Epithelial cell of esophagus (primary cell): ENCODE results near the gene NELL2.
A peak's percentile ranks its signal among the peaks of the same experiment; 100 is the strongest.

Experiments used
- DNase-seq: peaks from one replicate; pipeline ENCODE4 v3.0.0; 2010; ENCODE audit warnings: low read depth
- H3K4me3 ChIP-seq: 2 replicates; pipeline ENCODE4 v1.5.1; 2011; ENCODE audit warnings: mild to moderate bottlenecking, low read length, control low read depth
- TF ChIP-seq, protein P1 (sequence below): IDR thresholded peaks from 2 replicates; pipeline ENCODE4 v1.5.1; 2011; ENCODE audit warnings: low read depth, mild to moderate bottlenecking, low read length, control low read depth, inconsistent platforms; ENCODE audit not compliant: insufficient read depth; ENCODE audit errors: missing control alignments

Gene NELL2

GRCh38 chr12:44738051-44738450 lies 138.1 kb downstream of the NELL2 start:
- no peak overlapping the region for H3K4me3 ChIP-seq
- DNase-seq: no peak
- TF ChIP-seq, protein P1, sequence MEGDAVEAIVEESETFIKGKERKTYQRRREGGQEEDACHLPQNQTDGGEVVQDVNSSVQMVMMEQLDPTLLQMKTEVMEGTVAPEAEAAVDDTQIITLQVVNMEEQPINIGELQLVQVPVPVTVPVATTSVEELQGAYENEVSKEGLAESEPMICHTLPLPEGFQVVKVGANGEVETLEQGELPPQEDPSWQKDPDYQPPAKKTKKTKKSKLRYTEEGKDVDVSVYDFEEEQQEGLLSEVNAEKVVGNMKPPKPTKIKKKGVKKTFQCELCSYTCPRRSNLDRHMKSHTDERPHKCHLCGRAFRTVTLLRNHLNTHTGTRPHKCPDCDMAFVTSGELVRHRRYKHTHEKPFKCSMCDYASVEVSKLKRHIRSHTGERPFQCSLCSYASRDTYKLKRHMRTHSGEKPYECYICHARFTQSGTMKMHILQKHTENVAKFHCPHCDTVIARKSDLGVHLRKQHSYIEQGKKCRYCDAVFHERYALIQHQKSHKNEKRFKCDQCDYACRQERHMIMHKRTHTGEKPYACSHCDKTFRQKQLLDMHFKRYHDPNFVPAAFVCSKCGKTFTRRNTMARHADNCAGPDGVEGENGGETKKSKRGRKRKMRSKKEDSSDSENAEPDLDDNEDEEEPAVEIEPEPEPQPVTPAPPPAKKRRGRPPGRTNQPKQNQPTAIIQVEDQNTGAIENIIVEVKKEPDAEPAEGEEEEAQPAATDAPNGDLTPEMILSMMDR: no peak

DNA sequence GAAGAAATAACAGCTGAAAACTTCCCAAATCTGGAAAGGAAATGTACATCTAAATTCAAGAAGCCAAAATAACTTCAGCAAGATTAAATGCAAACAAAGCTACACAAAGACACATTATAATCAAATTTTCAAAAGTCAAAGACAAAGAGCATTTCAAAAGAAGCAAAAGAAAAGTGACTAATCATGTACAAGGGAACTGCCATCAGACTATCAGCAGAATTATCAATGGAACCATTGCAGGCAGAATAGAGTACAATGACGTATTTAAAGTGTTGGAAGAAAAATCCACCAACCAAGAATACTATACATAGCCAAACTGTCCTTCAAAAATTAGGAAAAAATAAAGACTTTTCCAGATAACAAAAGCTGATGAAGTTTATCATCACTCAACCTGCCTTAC lies 147.5 kb downstream of the NELL2 start:
- no peak overlapping the region for H3K4me3 ChIP-seq
- DNase-seq: no peak
- TF ChIP-seq, protein P1: no peak

DNA sequence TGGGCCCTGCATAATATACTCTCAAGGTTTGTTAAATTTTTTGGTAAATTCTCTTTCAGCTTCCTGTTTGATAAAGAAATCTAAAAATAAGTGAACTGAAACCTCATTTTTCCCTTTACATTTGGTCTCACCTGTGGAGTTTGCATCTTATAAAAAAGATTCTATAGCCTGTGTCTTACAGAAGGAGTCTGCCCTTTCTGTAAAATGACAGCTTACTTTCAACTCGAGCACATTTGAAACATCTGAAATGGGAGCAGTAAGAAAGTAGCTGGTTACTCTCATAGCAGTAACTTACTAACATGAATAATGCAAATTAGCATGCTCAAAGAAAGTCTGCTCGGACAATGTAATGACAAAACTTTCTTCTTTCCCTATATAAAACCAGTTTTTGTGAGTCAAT lies 155.8 kb downstream of the NELL2 start:
- DNase-seq: no peak
- H3K4me3 ChIP-seq: no peak overlapping the region
- TF ChIP-seq, protein P1: no peak

DNA sequence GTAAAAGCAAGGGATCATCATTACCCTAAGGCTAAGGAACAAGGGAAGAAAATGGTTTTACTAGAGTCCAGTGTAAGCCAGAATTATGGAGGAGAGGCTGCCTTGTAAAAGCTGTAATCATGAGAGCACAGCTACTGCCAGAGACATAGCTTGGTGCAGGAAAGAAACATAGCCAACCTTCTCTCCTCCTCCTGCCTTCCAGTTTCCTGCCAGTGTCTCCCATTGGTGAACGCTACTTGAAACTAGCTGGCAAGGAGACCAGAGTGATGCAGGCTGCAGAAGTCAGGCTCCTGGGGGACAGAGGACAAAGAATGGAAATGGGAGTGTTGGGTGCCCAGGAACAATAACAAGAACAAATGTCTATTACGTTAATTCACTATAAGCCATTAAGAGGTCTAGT lies 158.5 kb downstream of the NELL2 start:
- TF ChIP-seq, protein P1: no peak
- H3K4me3 ChIP-seq: no peak overlapping the region
- DNase-seq: no peak

GRCh38 chr12:44716711-44717110 lies 159.4 kb downstream of the NELL2 start:
- TF ChIP-seq, protein P1: no peak
- H3K4me3 ChIP-seq: no peak overlapping the region
- DNase-seq: no peak

DNA sequence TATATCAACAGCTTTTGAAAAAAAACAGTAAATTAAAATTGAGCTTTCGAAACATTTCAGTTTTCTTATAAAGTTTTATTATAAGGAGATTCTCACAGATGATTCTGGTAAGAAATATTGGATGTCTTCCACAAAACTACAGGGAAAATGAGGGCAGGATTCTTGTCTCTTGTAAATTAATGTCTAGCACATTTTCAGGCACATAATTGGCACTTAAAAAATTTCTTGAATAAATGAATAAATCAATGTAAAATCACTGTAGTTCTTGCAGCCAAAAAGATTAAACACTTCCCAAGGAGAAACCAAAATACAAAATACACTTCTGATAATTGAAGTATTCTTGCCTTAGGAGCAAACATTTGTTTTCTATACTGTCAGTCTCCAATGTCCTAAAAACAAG lies 164.4 kb downstream of the NELL2 start:
- TF ChIP-seq, protein P1: no peak
- no peak overlapping the region for H3K4me3 ChIP-seq
- DNase-seq: no peak

DNA sequence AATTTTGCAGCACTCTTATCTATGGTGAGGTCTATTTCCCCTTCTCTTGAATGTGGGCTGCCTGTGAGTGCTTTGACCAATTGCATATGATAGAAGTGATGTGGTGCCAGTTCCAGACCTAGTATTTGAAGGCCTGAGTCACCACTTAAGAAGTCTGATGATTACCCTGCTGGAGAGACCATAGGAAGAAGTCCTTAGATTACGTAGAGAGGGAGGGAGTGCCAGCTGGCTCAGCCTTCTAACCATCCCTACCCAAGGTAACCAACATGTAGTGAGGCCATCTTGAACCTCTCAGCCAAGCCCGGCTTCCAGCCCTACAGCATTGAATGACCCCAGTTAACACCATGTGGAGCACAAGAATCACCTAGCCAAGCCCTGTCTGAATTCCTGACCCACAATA lies 166.9 kb downstream of the NELL2 start:
- H3K4me3 ChIP-seq: no peak overlapping the region
- peak; percentile 8 for DNase-seq

More for the DNA sequence above, 166.9 kb downstream of the NELL2 start:
- TF ChIP-seq, protein P1: no peak
